Stimulated activated CD8-positive, alpha-beta memory T cell treated with anti-CD3 and anti-CD28 coated beads, Interleukin-15, amount 100 ng/mL, for 24 hours (primary cell): ENCODE data around the gene ALDOA.
"Not testable (repeated sequence)": the region's sequence is repeated elsewhere in the genome, so short reads cannot be mapped to it uniquely, and the experiment has no call there.

Experiments
- DNase-seq: peaks from one replicate; pipeline ENCODE4 v3.0.0-alpha.2; 2020; ENCODE audit warnings: low read depth

The ALDOA gene

DNA sequence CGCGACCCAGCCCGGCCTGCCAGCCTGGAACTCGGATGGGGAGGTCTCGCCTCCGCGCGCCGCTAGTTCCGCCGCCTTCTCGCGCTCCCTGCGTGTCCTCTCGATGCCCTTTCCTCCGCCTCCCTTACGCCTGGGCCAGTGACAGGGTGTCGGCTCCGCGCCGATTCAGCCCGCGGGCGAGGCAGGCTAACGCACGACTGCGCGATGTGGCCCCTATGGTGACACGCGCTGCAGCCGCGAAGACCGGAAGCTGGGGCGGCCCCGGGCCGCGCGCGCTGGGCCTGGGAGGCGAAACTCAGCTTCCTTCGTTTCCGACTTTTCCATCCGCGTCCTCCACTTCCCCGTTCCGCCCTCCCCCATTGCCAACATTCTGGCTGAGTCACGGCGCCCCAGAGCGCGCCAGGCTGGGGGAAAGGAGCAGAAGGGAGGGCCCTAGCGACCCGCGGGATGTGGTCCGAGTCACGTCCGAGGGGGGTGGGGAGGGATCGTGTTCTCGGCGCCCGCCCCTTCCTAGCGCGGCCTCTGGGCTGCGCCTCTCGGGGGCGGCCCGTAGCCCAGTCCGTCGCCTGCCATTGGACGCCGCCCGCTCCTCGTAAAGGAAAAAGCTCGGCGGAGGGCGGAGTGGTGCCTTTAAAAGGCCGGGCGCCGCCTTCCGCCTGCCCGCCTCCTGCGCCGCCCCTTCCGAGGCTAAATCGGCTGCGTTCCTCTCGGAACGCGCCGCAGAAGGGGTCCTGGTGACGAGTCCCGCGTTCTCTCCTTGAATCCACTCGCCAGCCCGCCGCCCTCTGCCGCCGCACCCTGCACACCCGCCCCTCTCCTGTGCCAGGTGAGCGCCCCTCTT is at the start of gene ALDOA:
Gene ALDOA, plus strand, starts transcription at position 659 of the 841 bp plus-strand sequence. CDS start 1,138 bp downstream, outside the sequence.
- DNase-seq, result peak; percentile 88

GRCh38 chr16:30016555-30017276 is 48.8 kb upstream of the ALDOA start:
- DNase-seq, result no peak

DNA sequence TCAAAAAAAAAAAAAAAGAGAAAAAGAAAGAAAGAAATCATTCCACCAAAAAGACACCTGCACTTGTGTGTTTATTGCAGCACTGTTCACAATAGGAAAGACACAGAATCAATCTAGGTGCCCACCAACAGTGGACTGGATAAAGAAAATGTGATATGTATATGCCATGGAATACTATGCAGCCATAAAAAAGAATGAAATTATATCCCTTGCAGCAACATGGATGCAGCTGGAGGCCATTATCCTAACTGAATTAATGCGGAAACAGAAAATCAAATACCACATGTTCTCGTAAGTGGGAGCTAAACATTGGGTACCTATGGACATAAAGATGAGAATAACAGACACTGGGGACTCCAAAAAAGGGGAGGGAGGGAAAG is 48.3 kb upstream of the ALDOA start:
- no peak for DNase-seq

GRCh38 chr16:30017937-30018336 is 47.6 kb upstream of the ALDOA start:
- not testable (repeated sequence) for DNase-seq

GRCh38 chr16:30018731-30019158 is 46.8 kb upstream of the ALDOA start:
- DNase-seq, result no peak

GRCh38 chr16:30022887-30023286 is 42.7 kb upstream of the ALDOA start, which contains the start of gene C16orf92:
Gene C16orf92 (plus strand): TSS chr16:30023198. CDS start chr16:30023341, 143 bp downstream.
- DNase-seq, result no peak

GRCh38 chr16:30023586-30023985 is 42.0 kb upstream of the ALDOA start:
- no peak for DNase-seq

DNA sequence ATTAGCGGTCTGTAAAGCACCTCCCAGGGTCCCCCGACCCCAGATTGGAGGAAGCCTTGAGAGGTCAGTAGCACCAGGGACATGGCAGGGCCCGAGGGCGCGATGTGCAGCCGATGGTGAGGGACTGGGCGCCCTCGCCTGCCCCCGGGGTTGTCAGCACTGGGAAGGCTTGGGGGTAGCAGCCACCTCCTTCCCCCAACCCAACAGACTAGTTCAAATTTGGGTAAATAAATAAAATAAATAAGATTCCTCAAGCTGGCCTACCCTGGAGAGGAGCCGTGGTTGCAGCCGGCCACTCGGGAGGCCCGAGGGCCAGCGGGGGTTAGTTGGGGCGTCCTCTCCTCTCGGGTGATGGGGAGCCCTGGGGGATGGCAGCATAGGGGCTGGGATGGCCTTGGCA is 41.1 kb upstream of the ALDOA start:
- no peak for DNase-seq

DNA sequence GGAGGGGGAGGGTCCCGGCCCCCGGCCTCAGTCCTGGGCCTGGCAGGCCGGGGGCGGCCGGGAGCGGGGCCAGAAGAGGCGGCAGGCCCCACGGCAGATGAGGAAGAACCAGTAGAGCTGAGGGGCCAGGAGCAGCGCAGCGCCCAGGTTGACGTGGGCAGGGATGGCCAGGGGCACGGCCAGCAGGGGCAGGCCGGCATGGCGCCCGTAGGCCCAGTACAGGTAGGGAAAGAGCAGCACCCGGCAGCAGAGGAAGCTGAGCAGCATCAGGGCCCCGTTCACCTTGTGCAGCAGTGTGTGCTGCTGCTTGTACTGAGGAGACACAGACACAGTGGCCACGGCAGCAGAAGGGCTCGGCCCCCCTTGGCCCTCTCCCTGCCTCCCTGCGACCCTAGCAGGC is 40.4 kb upstream of the ALDOA start:
- DNase-seq, result no peak

GRCh38 chr16:30025574-30025973 is 40.0 kb upstream of the ALDOA start:
- DNase-seq, result no peak

GRCh38 chr16:30026449-30026848 is 39.1 kb upstream of the ALDOA start:
- no peak for DNase-seq

GRCh38 chr16:30027588-30028437 is 37.7 kb upstream of the ALDOA start:
- DNase-seq, result no peak

- DNase-seq, result no peak
Observed at GRCh38 chr16:30028438-30029076, 37.0 kb upstream of the ALDOA start.

DNA sequence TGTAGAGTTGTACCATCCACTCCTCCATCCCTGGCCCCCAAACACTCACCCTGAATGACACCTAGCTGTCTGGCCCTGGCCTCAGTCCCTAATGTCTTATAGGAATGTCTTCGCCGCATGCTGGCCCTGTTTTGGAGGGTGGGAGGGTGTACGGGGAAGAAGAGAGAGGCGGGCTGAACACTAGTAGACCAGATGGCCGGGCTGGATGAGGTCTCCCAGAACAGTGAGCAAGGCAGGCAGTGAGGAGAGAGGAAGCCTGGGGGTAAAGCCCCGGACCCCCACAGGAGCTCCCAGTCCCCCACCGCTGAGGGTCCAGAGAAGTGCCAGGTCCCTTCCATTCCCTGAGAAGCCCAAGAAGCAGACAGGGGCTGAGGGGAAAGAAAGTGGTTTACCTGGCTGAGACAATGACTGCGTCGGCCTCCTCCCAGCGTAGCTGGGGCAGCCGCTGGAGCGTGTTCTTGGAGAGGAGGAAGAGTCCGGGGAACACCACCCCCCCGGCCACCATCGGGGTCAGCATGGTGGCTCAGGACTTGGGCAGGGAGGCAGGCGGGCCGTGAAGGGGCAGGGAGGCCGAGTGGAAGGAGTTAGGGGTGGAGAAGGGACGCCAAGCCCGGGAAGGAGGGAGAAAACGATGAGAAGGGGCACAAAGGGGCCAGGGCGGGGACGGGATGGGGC is 35.4 kb upstream of the ALDOA start:
- no peak for DNase-seq

DNA sequence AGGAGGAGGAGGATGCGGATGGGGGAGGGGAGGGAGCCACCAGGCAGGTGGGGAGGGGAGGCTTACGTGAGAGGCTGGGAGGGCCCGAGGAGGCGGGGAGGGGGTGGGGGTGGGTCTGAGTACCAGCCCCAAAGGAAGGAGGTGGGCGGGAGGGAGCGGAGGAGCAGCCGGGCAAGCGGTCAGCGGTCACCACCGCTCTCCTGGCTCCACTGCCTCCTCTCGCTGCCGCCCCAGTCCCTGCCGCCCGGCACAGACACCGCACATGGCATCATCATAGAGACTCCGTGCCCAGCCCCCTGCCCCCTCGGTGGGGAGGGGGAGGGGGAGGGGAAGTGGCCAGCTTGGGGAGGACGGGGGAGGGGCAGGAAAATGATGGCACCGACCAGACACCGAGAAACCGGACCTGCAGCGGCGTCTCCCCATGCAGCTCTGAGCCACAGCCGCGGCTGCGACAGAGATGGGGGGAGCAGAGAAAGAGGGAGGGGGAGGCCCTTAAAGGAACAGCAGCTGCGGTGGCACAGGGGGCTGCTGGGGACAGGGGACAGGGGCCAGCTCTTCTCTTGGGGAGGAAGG is 34.6 kb upstream of the ALDOA start, which contains the start of gene TLCD3B:
Gene TLCD3B, minus strand, starts transcription at position 431 of the 573 bp plus-strand sequence. CDS start 744 bp downstream, outside the sequence.
- no peak for DNase-seq

DNA sequence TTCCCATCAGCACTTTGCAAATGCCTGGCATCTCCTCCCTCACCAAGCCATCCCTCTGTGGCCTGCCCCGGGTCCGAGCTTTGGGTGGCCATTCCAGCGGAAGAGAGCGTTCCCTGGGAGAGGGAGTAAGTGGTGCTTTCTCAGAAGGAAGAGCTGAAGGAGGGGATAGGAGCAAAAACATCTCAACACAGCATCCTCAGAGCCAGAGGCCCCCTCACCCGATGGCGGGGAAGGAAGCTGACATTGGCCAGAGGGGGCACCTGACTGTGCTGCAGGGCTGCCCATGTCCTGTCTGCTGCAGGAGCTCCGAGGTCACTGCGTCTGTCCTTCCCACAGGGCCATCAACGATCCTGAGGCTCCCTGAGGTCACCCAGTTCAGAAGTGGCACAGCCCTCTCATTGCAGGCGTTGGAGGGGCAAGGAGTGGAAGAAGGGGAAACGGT is 34.1 kb upstream of the ALDOA start:
- no peak for DNase-seq

DNA sequence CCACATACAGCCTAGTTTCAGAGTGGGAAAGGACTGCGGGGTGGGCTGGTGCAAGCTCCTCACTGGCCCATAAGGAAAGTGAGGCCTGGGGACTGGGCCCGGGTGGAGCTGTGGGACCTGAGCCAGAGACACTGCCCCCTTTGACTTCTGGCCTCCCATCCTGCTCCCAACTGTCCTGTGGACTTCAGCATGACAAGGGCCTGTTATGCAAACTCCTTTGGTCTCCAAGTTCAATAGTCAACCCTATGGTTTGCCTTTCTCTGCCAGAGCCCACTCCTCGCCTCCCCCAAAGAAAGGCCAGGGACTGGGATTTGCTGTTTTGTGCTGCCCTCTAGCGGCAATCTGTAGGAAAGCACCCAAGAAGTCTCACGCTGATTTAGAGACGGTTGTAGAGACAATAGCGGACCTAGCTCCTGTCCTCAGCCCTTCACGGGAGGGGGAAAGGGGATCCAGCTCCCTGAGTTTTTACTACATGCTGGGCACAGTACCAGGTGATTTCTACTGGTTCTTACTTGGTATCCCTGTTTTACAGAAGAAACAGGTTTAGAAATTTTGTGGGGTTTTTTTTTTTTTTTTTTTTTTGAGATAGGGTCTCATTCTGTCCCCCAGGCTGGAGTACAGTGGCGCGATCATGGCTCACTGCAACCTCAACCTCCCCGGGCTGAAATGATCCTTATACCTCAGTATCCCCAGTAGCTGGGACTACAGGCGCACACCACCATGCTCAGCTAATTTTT is 33.3 kb upstream of the ALDOA start:
- no peak for DNase-seq

DNA sequence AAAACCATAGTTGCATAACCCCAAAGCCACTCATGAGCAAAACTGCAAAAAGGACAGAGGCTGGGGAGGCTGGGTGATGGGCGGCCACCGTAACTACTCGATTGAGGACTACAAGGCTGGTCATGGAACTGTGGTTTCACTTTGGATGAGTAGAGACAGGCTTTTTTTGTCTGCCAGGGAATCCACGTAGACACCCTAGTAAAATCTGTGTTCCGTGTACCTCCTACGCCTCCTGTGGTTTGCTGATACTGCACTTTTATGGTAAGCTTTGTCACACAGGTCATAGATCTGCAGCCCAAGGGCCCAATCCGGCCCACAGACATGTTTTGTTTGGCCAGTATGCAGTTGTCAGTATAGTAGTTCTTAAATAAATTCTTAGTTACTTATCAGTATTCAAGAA is 32.3 kb upstream of the ALDOA start:
- no peak for DNase-seq

DNA sequence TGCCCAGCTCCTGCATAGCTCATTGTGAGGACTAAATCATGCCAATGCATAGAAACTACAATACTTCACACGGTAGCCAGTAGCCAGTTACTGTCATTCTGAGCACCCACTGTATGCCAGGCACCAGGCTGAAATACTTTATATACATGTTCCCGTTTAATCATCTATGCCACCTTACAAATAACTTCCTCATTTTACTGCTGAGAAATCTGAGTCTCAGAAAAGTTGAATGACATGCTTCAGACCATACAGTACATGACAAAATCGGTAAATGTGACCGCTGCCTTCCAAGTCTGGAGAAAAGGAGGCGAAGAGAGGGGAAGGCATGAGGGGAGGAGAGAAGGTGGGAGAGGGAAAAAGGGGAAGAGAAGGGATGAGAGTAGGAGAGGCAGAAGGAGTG is 25.3 kb upstream of the ALDOA start:
- no peak for DNase-seq

GRCh38 chr16:30040690-30041089 is 24.9 kb upstream of the ALDOA start:
- not testable (repeated sequence) for DNase-seq
